Measurements from ENCODE around the gene FOXJ1. TPM values are rescaled to one million over a fixed set of nuclear protein-coding genes. Genes with fewer than 3 reads are reported as not detected.

Gene FOXJ1
- total RNA-seq, 1 experiment from 2014 or later: 4.0 TPM

- Histone ChIP-seq H3K79me2 (ENCODE audit: insufficient read depth, low read length) (no peaks in the 10 kb centered on the region), H3K79me1 (ENCODE audit: insufficient read depth, low read depth, low read length, poor library complexity, severe bottlenecking) (no peaks in the 10 kb centered on the region), H3K4me2 (ENCODE audit: insufficient read depth, insufficient read length, low read length) (no peak overlapping the region), H3K9me3 (ENCODE audit: control insufficient read depth, low read depth, low read length) (no peaks in the 10 kb centered on the region), H3K23me2 (ENCODE audit: insufficient read length, low read depth, low read length, poor library complexity, severe bottlenecking) (no peaks in the 10 kb centered on the region), H2BK120ac (ENCODE audit: low read depth, low read length, poor library complexity, severe bottlenecking) (no peak overlapping the region), H3T11ph (ENCODE audit: low read length) (no peak overlapping the region), H3K4ac (ENCODE audit: low read depth, low read length) (no peak overlapping the region), H3K18ac (ENCODE audit: insufficient read length, low read depth, low read length) (no peak overlapping the region), H2BK20ac (ENCODE audit: low read depth, low read length, poor library complexity, severe bottlenecking) (no peak overlapping the region), H3K27me3 (ENCODE audit: insufficient read depth, low read length) (no peaks in the 10 kb centered on the region), H3K4me1 (ENCODE audit: insufficient read depth, low read length) (no peaks in the 10 kb centered on the region), H4K20me1 (ENCODE audit: control insufficient read depth, insufficient read depth, insufficient read length) (no peaks in the 10 kb centered on the region), H3K56ac (ENCODE audit: insufficient read length, low read depth, low read length) (no peak overlapping the region), H2AK5ac (ENCODE audit: insufficient read length, low read length) (no peak overlapping the region), H3K27ac (ENCODE audit: insufficient read length, low read depth, low read length) (no peak overlapping the region), H4K5ac (ENCODE audit: insufficient read length, low read depth, low read length) (no peak overlapping the region), H2BK12ac (ENCODE audit: insufficient read length, low read depth, low read length) (no peak overlapping the region), H3K9ac (ENCODE audit: extremely low read depth, insufficient read length, low read length) (no peak overlapping the region), H2AFZ (ENCODE audit: low read length) (no peak overlapping the region), H4K8ac (replicated peaks; ENCODE audit: insufficient read length, low read depth, low read length) (no peak overlapping the region), H2BK15ac (ENCODE audit: low read depth, low read length) (no peak overlapping the region), H2BK5ac (ENCODE audit: insufficient read length, low read length) (no peak overlapping the region), H3K14ac (ENCODE audit: insufficient read depth, low read length) (no peak overlapping the region), H4K91ac (ENCODE audit: insufficient read length, low read depth, low read length) (no peak overlapping the region), H3K23ac (ENCODE audit: insufficient read length, low read depth, low read length) (no peak overlapping the region)
- H3K4me1 Mint-ChIP-seq: peaks cover 3 to 11% of the 10 kb centered on the region in 2 experiments; a peak in 3 of 4 replicates
- TF ChIP-seq, protein P1, sequence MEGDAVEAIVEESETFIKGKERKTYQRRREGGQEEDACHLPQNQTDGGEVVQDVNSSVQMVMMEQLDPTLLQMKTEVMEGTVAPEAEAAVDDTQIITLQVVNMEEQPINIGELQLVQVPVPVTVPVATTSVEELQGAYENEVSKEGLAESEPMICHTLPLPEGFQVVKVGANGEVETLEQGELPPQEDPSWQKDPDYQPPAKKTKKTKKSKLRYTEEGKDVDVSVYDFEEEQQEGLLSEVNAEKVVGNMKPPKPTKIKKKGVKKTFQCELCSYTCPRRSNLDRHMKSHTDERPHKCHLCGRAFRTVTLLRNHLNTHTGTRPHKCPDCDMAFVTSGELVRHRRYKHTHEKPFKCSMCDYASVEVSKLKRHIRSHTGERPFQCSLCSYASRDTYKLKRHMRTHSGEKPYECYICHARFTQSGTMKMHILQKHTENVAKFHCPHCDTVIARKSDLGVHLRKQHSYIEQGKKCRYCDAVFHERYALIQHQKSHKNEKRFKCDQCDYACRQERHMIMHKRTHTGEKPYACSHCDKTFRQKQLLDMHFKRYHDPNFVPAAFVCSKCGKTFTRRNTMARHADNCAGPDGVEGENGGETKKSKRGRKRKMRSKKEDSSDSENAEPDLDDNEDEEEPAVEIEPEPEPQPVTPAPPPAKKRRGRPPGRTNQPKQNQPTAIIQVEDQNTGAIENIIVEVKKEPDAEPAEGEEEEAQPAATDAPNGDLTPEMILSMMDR (conservative IDR thresholded peaks at IDR 0.05): no peak
- no peaks in the 10 kb centered on the region; a peak in 1 of 7 replicates for H3K36me3 Mint-ChIP-seq (ENCODE audit: insufficient read depth in 1 of 3, low read depth in 3 of 3)
- no peaks in the 10 kb centered on the region for H3K27me3 Mint-ChIP-seq (ENCODE audit: low read depth)
- no peak for DNase-seq
- no peaks in the 10 kb centered on the region for H3K9me3 Mint-ChIP-seq
- H3K27ac Mint-ChIP-seq: no peak overlapping the region
- no CpG with 5 or more reads among the region's 9 CpGs for WGBS (ENCODE audit: extremely low coverage, insufficient read length, low lambda C conversion rate)
- H3K4me3 Mint-ChIP-seq: no peak overlapping the region
Observed at GRCh38 chr17:76174037-76174436, 33.0 kb upstream of the FOXJ1 start.

Measured in H9 (cell line).